ENCODE results near the gene SLC52A3.
"Not testable (repeated sequence)": the region's sequence is repeated elsewhere in the genome, so short reads cannot be mapped to it uniquely, and the experiment has no call there.

The SLC52A3 gene

DNA sequence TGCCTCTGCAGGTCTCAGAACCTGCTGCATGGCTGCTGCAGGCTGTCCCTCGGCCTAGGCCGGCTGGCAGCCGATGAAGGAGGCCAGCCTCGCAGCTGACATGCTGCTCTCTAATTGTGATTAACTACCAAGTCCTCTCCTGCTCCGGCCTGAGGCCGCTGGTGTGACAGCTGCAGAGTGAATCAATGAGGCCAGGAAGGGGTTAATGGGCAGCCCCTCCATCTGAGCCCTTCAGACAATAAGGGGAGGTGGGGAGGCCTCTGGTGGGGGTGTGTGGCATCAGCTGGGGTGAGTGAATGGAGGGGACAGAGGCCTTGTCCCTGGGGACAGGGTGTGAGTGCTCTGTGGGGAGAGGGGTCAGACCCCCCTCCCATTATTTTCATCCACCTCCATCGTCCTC is 34.4 kb downstream of the SLC52A3 start:
- DNase-seq (ENCODE audit: low read depth, low spot score): no peak
- no peak overlapping the region for H3K4me3 ChIP-seq (ENCODE audit: low read length)

DNA sequence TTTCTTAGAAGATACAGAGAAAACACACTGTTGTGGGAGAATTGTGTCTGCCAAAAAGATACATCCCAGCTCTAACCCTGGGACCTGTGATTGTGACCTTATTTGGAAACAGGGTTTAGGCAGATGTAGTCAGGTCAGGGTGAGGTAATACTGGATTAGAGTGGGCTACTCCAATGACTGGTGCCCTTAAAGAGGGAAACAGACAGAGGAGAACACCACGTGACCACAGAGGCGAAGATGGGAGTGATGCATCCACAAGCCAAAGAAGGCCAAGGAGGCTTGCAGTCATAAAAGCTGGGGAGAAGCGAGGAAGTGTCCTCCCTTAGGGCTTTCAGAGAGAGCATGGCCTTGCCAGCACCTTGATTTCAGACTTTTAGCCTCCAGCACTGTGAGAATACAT is 35.6 kb downstream of the SLC52A3 start:
- DNase-seq (ENCODE audit: low read depth, low spot score): no peak
- H3K4me3 ChIP-seq (ENCODE audit: low read length): no peak overlapping the region

DNA sequence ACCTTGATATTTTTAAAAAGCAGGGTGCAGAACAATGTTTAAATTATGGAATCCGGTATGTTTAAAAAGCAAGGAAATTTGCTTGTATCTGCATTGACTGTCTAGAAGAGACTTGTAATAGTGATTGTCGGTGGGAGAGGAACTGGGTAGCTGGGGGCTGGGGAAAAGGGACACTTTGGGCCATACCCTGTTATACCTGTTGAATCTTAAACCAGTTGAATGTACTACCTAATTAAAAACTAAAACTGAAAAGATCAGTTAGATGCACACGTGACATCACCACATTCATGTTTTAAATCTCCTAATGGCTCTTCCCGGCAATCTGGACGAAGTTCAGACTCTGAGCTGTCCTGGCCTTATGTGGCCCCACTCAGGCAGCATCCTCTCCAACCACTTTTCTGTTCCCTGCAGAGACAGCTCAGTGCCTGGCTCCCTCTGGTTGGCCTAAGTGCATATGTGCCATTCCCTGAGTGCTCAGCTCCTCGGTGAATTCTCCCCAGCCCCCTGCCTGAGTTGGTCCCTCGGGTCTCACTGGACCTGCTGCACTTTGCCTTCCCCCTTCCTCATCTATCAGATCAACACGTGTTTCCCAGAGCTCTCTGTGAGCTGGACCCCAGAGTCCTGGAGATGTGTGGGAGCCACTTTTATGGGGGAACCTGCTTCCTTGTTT is 36.3 kb downstream of the SLC52A3 start:
- no peak overlapping the region for H3K4me3 ChIP-seq (ENCODE audit: low read length)
- DNase-seq (ENCODE audit: low read depth, low spot score): no peak

DNA sequence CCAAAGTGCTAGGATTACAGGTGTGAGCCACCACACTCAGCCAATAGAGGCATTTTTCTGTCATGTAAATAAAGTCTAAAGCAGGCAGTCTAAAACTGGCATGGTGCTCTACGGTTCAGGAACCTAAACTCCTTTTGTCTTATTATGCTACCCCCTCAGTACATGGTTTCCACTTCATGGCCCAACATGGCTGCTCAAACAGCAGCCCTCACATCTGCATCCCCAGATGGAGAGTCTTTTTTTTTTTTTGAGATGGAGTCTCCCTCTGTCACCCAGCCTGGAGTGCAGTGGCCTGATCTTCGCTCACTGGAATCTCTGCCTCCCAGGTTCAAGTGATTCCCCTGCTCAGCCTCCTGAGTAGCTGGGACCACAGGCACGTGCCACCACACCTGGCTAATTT is 38.3 kb downstream of the SLC52A3 start:
- no peak for DNase-seq (ENCODE audit: low read depth, low spot score)
- no peak overlapping the region for H3K4me3 ChIP-seq (ENCODE audit: low read length)

DNA sequence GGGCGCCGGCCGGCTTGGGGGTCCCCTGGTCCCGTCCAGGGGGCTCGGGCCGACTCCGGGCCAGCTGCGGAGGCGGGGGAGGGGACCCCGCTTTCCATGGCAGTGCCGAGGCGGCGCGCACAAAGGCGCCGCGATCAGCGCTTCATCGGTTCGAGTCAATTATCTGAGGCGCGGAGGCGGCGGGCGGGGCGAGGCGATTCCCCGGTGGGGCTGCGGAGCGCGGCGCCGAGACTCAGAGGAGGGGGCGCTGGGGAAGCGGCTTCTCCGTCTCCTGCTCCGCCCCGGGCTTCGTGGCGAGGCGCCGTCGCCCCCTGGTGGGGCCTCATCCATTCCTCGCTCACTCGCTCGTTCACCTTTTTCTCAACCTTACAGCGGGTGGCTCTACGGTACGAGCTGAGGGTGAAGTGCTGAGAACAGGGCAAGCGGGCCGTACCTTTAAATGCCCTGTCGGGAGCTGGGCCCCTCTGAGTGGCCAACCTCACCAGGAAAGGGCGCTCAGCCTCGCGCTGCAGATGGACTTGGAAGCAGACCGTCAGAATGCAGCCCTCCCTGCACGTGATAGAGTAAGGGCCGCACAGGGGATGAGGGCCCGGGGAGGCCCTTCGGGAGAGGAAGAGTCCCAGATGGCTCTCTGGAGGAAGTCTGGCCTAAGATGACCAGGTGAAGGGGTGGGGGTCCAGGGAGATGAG is 39.9 kb downstream of the SLC52A3 start:
- DNase-seq (ENCODE audit: low read depth, low spot score): peak; percentile 23
- peak overlapping the region; percentile 36 for H3K4me3 ChIP-seq (ENCODE audit: low read length)

DNA sequence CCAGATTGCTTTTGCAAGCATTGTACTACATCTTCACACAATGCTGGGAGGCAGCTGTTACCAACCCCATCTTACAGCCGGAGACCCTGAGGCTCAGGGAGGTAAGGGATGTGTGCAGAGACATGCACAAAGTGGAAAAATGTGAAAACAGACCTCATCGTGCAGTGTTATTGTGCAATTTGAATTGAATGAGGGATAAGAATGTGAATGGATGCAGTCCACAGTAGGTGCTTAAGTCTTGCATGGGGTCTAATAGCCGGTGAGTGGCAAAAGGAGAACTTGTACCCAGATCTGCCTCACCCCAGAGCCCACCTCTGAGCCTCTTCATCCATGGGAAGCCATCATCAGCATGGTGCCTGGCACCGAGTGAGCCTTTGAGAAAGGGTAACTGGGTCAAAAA is 42.1 kb downstream of the SLC52A3 start:
- no peak for DNase-seq (ENCODE audit: low read depth, low spot score)
- no peak overlapping the region for H3K4me3 ChIP-seq (ENCODE audit: low read length)

DNA sequence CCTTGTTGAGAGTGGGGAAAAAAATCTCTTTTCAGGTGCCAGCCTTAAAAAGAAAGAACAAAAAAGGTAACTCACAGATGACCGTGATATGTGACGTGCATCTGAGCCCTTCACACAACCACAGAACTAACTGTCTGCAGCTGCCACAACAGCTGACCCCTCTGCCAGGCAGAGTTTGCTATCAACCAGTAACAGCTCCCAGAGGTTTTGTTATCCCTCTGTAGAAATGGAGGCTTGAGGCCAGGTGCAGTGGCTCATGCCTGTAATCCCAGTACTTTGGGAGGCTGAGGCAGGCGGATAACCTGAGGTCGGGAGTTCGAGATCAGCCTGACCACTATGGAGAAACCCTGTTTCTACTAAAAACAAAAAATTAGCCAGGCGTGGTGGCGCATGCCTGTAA is 42.8 kb downstream of the SLC52A3 start:
- DNase-seq (ENCODE audit: low read depth, low spot score): no peak
- H3K4me3 ChIP-seq (ENCODE audit: low read length): no peak overlapping the region

DNA sequence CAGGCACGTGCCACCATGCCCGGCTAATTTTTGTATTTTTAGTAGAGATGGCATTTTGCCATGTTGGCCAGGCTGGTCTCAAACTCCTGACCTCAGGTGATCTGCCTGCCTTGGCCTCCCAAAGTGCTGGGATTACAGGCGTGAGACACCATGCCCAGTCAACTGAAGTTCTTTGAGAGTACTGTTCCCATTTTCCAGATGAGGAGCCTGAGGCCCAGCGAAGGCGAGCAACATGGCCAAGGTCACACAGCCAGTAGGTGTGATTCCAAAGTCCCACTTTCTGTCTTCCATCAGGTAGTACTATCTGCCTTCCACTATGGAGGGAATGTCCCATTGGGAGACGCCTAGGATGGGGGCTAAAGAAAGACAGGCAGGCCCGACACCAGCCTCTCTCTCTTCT is 43.5 kb downstream of the SLC52A3 start:
- not testable (repeated sequence) for DNase-seq (ENCODE audit: low read depth, low spot score); H3K4me3 ChIP-seq (ENCODE audit: low read length)

DNA sequence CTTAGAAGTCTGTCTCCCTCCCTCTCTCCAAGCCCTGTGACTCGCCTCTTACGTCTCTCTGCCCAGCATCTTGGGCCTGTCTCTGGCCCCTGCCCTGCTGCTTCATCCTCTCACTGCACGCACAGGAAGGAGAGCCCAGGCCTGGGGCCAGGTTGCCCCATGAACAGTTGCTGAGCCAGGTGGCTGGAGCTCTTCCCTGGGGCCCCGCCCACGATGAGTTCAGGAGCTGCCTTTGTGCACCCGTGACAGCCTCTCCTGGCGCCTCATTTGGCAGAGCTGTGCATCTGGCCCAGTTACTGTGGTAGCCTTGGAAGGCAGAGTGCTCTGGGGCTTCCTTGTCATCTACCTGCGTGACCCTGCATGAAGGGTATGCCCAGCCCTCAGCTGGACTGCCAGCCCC is 44.5 kb downstream of the SLC52A3 start:
- no peak for DNase-seq (ENCODE audit: low read depth, low spot score)

DNA sequence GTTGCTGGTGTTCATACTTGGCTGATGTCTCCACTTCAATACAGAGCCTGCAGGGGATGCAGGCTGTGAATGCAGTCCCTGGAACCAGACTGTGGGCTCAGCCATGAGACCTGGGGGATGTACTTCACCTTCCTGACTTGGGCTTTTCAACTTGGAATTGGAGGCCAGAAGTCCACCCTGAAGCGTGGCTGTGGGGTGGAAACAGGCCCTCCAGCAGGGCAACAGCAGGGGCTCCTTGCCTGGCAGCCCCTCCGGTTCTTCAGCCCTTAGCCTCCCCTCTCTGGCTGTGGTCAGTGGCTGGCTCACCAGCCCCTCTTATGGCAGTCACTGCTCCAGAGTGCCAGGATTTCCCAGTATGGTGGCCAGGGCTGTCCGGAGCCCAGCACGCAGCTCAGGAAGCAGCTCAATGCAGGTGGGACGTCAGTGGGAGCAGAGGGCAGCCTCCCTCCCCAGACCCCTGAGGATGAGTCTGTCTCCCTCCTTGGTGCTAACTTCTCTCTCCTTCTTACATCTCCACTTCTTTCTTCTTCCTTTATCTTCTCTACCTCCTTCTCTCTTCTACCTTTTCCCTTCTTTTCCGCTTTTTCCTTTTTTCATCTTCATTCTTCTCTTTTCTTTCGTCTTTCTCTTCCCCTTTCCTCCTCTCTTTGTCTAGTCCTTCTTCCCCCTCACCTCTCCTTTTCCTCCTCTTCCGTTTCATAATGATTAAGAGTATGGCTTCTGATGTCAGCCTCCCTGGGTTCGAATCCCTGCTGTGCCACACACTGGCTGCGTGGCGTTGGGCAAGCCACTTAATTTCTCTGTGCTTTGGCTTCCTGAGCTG is 45.3 kb downstream of the SLC52A3 start:
- no peak for DNase-seq (ENCODE audit: low read depth, low spot score)
- H3K4me3 ChIP-seq (ENCODE audit: low read length): no peak overlapping the region

More for the DNA sequence above, 44.5 kb downstream of the SLC52A3 start:
- no peak overlapping the region for H3K4me3 ChIP-seq (ENCODE audit: low read length)

DNA sequence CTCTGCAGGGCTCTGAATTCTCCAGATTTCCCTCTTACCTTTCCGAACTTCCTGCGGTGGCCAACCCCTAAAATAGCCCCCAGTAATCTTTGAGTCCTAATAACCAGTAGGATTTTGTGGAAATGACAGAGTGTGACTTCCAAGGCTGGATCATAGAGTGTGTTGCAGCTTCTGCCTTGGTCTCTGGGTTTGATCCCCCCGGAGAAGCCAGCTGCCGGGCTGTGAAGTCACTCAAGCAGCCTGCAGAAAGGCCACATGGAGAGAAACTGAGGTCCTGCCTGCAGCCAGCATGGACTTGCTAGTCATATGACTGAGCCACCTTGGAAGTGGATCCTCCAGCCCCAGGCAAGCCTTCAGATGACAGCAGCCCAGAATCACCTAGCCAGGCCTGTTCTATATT is 46.4 kb downstream of the SLC52A3 start:
- no peak for DNase-seq (ENCODE audit: low read depth, low spot score)
- no peak overlapping the region for H3K4me3 ChIP-seq (ENCODE audit: low read length)

DNA sequence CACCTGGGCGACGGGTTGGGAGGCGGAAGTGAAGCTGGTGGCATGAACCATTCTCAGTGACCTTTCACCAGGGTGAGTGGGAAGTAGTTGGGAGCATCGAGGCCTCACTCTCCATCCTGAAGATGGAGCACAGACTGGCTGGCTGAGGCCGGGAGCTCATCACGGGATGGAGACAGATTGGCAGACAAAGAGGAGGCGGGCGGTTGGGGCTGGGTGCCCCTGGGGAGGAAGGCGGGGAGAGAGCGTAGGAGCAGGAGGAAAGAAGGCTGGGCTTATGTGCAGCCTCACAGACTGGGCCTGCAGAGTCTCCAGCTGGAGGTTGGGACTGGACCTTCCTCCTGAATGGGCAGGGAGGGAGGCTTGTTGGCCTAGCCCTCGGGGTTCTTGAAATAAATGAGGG is 48.5 kb downstream of the SLC52A3 start:
- DNase-seq (ENCODE audit: low read depth, low spot score): no peak
- no peak overlapping the region for H3K4me3 ChIP-seq (ENCODE audit: low read length)

DNA sequence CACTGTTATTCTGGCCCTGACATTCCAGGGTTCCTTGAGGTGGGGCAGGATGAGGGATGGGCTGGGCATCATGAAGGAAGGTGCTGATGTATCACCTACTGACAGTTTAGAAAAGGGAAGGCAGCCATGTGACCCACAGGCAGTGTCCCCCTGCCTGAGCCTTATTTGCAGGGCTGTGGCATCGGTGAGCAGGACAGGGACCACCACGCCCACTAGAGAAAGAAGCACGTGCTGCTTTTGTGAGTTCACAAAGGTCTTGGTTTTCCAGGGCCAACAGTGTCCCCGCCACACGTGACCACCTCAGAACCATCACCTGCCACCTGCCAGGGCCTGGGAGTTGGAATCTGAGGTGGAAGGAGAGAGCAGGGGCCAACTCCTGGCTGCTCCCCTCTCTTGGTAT is 49.2 kb downstream of the SLC52A3 start:
- H3K4me3 ChIP-seq (ENCODE audit: low read length): no peak overlapping the region
- DNase-seq (ENCODE audit: low read depth, low spot score): no peak

DNA sequence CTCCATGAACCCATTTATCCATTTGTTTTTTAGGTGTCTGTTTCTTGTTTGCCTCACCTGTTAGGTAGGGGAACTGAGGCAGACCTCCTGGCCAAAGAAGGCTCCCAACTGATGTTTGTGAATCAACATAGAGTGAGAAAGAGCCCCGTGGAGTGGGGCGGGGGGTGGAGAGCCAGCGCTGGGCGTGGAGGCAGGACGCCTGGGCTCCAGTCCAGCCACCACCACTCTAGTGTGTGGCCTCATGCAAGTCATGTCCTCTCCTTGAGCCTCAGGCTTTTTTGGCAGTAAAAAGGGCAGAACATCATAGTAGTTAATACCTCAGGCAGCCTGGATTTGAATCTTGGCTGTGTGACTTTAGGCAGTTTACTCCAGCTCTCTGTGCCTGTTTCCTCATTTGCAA is 50.5 kb downstream of the SLC52A3 start:
- DNase-seq (ENCODE audit: low read depth, low spot score): no peak
- H3K4me3 ChIP-seq (ENCODE audit: low read length): no peak overlapping the region

DNA sequence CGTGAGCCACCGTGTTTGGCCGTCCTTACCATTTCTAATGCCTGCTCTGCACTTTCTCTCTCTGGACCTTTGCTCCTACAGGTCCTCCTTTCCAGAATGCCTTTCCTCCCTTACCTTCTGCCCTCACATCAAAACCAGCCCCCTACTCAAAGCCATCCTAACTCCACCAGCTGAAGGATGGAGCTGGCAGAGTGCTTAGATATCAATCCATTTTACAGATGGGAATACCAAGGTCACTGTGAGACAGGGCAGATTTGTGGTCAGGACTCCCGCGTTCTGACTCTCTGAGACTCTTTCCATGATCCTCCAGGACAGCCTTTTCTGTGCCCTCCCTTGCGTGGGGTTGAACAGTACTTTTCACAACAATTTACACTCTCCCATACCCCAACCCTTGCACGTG is 51.0 kb downstream of the SLC52A3 start:
- no peak for DNase-seq (ENCODE audit: low read depth, low spot score)
- no peak overlapping the region for H3K4me3 ChIP-seq (ENCODE audit: low read length)

DNA sequence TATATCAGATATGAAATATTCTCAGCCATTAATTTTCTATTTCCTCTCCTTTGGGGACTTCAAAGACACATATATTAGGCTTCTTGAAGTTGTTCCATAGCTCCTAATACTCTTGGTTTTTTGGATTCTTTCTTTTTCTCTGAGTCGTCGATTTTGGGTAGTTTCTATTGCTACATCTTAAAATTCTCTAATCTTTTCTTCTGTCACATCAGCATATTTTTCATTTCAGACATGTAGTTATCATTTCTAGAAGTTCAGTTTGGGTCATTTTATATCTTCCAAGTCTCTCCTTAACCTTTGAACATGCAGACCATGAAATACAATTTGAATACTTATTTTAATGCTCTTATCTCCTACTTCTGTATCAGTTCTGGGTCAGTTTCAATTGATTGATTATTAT is 53.8 kb downstream of the SLC52A3 start:
- no peak overlapping the region for H3K4me3 ChIP-seq (ENCODE audit: low read length)
- DNase-seq (ENCODE audit: low read depth, low spot score): no peak

DNA sequence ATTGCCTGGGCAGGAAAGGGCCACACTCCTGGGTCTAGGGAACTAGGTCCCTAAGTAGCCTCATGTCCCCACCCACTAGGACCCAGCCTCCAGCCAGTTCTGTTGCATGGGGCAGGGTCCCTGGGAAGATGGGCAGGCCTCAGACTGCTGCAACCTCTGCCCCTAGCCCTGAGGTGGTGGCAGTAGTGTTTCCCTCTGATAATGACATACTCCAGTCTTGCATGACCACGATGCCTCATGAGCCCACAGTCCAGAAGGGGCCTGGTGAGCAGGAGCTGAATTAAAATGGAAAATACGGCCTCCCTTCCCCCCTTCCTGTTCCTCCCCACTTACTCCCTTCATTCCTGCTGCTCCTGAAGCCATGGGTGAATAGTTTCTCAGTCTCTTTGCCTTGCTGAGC is 56.7 kb downstream of the SLC52A3 start:
- DNase-seq (ENCODE audit: low read depth, low spot score): no peak
- H3K4me3 ChIP-seq (ENCODE audit: low read length): no peak overlapping the region

DNA sequence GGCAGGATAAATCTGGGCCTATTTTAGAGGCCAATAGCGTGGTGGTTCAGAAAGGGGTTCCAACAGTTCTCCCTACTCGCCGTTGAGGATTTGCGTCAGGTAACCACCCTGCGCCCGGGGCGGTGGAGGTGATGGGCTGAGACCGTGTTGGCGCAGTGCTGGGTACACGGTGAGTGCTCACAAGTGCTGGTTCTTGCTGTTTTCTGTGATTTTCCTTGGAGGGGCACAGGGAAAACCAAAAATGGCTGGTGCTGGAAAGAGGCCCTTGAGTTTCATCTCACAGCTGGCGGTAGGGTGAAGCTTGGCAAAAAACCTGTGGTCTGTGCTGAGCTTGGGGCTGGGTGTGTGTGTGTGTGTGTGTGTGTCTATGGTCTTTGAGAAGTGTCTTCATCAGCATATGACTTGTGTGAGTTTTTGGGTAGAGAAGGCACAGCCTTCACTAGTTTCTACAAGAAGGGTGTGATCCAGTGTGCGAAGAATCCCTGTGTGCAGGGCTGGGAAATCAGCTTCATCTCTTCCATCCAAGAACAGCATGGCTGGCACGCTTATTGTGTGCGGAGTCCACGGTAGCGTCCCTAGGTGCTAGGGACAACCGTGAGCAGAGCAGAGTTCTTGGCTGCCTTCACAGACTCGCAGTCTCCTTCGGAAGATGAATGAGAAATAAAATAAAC is 57.4 kb downstream of the SLC52A3 start:
- H3K4me3 ChIP-seq (ENCODE audit: low read length): no peak overlapping the region
- DNase-seq (ENCODE audit: low read depth, low spot score): no peak

All from Jurkat, Clone E6-1 (cell line).